Measurements from ENCODE around the gene SIN3B.
"Not testable (repeated sequence)": the region's sequence is repeated elsewhere in the genome, so short reads cannot be mapped to it uniquely, and the experiment has no call there.

The SIN3B gene

DNA sequence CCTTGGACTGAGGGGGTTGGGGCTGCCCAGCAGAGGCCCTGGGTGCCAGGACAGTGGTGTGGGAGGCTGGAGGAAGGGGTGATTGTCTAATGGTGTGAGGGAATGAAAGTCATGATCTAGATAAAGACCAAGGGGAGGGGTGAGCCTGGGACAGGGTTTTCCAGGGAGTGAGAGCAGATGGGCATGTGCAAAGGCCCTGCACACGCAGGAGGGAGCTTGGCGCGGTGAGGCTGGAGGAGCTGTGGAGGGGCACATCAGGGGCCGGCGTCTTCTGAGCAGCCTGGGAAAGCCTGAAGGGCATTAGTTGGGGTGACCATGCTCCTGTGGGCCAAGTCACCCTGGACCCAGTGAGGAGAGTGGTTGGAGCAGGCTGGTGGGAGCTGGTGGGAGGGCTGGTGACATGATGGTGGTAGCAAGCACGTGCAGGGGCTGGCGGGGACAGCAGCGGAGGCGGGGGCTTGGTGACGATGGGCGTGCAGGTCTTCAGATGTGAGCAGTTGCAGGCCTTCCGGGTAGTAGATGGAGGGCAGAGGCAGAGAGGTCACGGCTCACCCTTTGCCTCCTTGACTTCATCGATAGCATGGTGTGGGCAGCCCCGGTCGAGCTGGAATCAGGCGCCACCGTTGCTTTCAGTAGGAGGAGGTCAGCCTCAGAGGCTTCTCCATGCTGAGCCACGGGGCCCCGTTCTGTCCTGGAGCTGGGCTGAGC is 39.4 kb downstream of the SIN3B start:
- DNase-seq (ENCODE audit: low read depth in 1 of 2, low spot score in 1 of 2), result no peak

DNA sequence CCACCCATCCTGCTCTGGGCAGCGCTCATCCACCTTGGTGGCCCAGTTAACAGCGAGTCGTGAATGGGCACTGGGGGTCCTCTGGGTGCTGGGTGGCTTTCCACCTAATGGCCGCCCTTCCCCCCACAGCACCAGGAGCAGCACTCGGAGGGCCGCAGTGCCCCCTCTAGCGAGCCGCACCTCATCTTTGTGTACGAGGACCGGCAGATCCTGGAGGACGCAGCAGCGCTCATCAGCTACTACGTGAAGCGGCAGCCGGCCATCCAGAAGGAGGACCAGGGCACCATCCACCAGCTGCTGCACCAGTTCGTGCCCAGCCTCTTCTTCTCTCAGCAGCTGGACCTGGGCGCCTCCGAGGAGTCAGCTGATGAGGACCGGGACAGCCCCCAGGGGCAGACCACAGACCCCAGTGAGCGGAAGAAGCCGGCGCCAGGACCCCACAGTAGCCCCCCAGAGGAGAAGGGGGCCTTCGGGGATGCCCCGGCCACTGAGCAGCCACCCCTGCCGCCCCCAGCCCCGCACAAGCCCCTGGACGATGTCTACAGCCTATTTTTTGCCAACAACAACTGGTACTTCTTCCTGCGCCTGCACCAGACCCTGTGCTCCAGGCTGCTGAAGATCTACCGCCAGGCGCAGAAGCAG is 40.3 kb downstream of the SIN3B start:
- no peak for DNase-seq (ENCODE audit: low read depth in 1 of 2, low spot score in 1 of 2)

DNA sequence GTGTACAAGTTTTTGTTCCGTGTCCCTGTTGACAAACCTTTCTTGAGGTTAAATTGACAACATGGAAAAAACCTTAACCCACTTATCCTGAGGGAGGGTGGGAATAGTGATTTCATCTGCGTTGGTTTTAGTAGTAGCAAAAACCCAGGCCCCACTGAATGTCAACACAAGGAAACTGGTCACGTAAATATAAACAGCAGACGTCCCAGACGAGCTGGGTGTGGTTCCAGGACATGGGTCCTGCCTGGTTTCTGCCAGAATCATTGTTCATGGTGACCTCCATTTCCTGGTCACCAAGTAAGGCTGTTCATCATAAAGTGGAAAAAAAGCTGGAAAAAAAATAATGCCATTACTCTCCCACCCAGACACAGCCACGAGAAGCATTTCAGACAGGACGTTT is 42.7 kb downstream of the SIN3B start:
- no peak for DNase-seq (ENCODE audit: low read depth in 1 of 2, low spot score in 1 of 2)

DNA sequence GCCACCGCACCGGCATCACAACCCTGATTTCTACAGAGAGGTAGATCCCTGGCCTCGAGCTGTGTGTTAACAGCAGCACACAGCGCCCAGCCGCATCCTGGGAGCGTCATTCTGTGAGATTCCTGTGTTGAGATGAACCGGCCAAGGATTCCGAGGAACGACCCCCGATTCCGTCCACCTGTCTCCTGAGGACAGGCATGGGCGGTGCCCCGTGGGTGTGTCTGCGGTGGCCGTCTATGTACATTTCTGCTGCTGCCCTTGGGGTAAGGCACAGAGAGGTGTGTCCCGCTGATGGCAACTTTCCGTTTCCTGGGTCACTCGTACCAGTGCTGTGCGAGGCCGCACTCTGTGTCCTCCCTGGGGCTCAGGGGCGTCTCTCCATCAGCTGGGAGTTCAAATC is 43.5 kb downstream of the SIN3B start:
- no peak for DNase-seq (ENCODE audit: low read depth in 1 of 2, low spot score in 1 of 2)

DNA sequence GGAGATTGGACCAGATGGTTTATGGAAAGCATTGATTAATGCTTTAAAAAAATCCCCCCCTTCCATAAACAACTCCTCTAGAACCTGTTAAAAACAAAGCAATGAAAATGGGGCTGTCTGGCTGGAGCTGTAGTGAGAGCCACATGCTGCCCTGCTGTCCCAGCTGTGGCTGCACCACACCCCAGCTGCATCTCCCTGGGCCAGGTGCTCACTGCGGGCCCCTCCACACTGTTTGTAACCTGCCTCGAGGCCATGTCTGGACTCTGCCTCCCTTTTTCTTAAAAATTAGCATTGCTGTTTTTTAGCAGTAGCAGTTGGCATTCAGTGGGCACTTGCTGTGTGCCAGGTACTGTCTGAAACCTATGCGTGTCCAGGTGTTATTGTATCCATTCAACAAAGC is 44.4 kb downstream of the SIN3B start:
- no peak for DNase-seq (ENCODE audit: low read depth in 1 of 2, low spot score in 1 of 2)

DNA sequence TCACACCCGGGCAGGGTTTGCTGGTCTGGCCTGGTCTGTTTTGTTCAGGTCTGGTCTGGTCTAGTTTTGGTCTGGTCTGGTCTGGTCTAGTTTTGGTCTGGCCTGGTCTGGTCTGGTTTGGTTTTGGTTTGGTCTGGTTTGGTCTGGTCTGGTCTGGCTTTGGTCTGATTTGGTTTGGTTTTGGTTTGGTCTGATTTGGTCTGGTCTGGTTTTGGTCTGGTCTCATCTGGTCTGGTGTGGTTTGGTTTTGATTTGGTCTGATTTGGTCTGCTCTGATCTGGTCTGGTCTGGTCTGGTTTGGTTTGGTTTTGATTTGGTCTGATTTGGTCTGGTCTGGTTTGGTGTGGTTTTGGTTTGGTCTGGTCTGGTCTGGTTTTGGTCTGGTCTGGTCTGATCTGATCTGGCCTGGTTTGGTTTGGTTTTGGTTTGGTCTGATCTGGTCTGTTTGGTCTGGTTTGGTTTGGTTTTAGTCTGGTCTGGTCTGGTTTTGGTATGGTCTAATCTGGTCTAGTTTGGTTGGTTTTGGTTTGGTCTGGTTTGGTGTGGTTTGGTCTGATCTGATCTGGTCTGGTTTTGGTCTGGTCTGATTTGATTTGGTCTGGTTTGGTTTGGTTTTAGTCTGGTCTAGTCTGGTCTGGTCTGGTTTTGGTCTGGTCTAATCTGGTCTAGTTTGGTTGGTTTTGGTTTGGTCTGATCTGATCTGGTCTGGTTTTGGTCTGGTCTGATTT is 45.2 kb downstream of the SIN3B start:
- DNase-seq (ENCODE audit: low read depth in 1 of 2, low spot score in 1 of 2), result no peak

DNA sequence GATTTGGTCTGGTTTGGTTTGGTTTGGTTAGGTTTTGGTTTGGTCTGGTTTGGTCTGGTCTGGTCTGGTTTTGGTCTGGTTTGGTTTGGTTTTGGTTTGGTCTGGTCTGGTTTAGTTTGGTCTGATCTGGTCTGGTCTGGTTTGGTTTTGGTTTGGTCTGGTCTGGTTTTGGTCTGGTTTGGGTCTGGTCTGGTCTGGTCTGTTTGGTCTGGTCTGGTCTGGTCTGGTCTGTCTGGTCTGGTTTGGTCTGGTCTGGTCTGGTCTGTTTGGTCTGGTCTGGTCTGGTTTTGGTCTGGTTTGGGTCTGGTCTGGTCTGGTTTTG is 45.7 kb downstream of the SIN3B start:
- not testable (repeated sequence) for DNase-seq (ENCODE audit: low read depth in 1 of 2, low spot score in 1 of 2)

DNA sequence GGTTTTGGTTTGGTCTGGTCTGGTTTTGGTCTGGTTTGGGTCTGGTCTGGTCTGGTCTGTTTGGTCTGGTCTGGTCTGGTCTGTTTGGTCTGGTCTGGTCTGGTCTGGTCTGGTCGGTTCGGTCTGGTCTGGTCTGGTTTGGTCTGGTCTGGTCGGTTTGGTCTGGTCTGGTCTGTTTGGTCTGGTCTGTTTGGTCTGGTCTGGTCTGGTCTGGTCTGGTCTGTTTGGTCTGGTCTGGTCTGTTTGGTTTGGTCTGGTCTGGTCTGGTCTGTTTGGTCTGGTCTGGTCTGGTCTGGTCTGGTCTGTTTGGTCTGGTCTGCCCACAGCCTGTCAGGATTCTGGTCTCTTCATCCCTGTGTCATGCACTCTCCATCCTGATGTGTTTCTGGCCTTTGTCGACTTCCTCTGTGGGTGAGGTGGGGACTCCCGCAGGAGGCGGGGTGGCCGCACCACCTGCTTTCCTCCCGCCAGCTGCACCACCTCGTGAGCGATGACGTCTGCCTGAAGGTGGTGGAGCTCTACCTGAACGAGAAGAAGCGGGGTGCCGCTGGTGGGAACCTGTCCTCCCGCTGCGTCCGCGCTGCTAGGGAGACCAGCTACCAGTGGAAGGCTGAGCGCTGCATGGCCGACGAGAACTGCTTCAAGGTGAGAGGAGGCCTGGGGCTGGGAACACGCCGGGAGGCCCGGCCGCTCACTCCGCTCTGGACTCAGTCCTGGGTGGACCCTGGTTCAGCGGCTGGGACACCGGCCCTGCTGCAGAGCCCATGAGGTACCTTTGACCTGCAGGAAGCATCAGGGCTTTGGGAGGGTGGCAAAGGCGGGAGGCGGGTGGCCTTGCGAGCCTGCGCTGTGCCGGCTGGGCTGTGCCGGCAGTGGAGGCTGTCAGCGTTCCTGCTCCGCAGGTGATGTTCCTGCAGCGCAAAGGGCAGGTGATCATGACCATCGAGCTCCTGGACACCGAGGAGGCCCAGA is 46.7 kb downstream of the SIN3B start:
- DNase-seq (ENCODE audit: low read depth in 1 of 2, low spot score in 1 of 2), result no peak

DNA sequence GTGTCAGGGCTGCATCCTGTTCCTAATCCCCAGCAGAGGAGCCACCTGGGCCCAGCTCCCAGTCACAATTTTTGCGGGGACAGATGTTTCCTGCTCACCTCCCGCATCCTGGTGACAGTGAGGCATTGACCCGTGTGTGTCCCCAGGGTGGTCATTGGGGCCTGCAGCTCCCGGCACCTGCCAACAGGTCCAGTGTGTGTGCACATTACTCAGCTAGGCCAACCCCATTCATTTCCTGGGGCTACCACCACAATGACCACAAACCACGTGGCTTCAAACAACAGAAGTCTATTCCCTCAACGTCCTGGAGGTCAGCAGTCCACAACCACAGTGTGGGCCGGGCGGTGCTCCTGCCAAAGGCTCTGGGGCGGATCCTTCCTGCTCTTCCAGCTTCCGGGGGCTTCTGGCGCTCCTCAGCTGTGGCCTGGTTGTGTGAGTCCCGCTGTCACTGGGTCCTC is 47.7 kb downstream of the SIN3B start:
- DNase-seq (ENCODE audit: low read depth in 1 of 2, low spot score in 1 of 2), result no peak

DNA sequence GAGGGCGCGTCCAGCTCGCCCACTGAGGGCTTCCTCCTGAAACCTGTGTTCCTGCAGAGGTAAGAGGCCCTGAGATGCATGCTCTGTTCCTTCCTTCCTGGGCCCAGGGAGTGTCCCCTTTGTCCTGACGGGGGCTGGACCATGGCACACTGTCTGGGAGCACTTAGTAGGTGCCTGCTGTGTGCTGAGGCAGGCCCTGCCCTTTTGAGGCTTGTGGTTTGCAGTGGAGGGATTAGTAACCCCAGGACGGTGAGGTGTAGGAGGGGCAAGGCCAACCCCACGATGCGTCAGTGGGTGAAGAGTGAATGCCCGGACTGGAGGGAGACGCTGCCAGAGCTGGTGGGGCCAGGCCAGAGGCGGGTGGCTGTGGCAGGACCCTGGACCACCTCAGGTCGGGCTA is 48.4 kb downstream of the SIN3B start:
- no peak for DNase-seq (ENCODE audit: low read depth in 1 of 2, low spot score in 1 of 2)

DNA sequence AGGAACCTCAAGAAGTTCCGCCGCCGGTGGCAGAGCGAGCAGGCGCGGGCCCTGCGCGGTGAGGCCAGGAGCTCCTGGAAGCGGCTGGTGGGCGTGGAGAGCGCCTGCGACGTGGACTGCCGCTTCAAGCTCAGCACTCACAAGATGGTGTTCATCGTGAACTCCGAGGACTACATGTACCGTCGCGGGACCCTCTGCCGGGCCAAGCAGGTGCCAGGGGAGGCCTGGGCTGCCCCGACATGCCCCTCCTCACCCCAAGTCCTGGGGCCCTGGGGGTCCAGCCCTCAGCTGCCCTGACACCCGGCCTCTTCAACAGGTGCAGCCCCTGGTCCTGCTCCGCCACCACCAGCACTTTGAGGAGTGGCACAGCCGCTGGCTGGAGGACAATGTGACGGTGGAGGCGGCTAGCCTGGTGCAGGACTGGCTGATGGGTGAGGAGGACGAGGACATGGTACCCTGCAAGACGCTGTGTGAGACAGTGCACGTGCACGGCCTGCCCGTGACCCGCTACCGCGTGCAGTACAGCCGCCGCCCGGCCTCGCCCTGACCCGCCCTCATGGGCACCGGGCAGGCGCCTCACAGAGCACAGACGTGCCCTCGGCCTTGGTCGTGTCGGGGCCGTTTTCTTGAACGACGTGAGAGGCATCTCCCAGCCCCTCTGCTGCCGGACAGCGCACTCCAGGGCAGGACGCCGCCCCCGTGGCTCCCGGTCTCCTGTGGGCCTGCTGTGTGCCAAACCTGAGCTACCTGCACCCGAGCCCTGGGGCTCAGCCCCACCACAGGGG is 49.2 kb downstream of the SIN3B start:
- no peak for DNase-seq (ENCODE audit: low read depth in 1 of 2, low spot score in 1 of 2)

DNA sequence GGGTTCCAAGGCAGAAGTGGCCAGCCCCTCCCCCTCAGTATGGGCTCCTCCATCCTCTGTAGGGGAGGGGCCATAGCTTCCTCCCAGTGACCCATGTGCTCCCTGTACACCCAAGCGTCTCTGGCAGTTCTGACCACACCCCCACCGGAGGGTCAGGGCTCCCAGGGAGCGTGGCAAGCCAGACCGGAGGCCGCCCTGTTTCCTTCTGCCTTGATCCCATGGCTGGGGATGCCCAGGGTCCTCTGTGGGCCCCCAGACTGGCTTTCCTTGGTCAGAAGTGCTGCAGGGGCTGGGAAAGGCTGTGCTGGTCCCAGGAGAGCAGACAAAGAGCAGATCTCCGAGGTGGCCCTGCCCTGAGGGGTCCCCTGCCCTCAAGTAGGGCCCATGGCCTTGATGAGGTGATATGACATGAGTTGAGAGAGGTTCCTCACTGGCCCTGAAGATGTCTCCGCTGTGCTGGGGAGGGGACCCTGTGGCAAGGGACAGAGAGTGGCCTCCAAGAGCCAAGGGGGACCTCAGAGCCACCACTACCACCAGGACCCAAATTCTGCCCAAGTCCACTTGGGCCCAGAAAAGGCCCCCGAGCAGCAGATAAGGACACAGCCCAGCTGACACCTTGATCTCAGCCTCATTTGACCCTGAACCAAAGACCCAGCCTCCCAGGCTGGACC is 51.8 kb downstream of the SIN3B start:
- no peak for DNase-seq (ENCODE audit: low read depth in 1 of 2, low spot score in 1 of 2)

DNA sequence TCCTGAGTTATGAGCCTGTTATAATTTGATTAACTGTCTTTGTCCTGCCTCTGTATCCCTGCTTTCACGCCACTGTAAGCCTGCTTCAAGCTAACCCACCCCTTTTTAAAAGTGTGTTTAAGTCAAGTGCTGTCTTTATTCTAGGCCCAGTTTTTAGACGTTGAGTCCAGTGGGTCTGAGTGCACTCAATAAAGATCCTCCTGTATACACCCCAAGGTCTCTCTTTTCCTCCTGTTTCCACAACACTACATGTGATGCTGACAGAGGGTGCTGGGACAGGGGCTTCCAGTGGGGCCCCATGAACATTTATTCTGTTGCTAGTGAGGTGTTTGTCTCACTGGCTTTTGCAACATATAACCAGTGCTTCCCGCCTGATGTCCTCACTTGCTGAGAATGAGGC is 52.9 kb downstream of the SIN3B start:
- no peak for DNase-seq (ENCODE audit: low read depth in 1 of 2, low spot score in 1 of 2)

DNA sequence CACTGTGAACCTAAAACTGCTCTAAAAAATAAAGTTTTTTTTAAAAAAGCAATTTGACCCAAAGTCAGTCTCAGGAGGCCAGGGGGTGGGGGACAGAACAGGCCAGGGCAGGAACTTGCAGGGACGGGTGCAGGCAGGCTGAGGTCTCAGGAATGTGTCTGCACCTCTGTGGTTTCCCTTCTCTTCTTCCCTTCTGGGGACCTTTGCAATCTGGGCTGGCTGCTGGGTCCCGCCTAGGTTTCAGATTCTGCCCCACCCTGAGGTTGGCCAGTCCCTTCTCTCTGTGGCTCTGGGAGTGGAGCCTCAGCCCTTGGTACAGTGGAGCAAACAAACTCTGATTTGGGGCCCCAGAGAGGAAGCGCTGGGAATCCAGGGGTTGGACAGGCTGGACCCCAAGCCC is 54.3 kb downstream of the SIN3B start:
- DNase-seq (ENCODE audit: low read depth in 1 of 2, low spot score in 1 of 2), result no peak

DNA sequence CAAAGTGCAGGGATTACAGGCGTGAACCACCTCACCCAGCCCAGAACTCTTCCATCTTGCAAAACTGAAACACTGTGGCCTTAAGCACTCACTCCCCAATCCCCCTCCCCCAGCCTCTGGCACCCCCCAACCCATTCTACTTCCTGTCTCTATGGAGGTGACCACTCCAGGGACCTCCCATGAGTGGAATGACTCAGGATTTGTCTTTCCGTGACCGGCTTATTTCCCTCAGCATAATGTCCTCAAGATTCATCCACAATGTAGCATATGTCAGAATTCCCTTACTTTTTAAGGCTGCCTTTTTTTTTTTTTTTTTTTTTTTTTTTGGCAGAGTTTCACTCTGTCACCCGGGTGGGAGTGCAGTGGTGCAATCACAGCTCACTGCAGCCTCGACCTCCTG is 56.0 kb downstream of the SIN3B start:
- DNase-seq (ENCODE audit: low read depth in 1 of 2, low spot score in 1 of 2), result no peak

DNA sequence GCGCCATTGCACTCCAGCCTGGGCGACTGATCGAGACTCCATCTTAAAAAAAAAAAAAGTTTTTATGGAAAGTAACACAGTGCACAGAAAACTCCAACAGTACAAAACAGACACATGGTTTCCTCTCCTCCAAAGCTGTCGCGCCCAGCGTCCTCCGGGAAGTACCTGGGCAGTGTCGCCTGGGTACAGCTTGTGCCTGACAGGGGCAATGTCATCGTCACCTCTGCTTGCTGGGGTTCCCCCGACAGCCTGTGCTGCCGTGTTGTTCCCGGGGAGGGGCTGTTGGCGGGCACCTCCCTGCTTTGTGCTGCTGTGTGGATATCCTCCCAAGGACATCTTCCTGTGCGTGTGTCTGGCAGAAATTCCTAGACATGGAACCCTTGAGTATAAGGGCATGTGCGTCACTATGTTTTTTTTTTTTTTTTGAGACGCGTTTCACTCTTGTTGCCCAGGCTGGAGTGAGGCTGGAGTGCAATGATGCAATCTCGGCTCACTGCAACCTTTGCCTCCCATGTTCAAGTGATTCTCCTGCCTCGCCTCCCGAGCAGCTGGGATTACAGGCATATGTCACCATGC is 57.2 kb downstream of the SIN3B start:
- no peak for DNase-seq (ENCODE audit: low read depth in 1 of 2, low spot score in 1 of 2)

DNA sequence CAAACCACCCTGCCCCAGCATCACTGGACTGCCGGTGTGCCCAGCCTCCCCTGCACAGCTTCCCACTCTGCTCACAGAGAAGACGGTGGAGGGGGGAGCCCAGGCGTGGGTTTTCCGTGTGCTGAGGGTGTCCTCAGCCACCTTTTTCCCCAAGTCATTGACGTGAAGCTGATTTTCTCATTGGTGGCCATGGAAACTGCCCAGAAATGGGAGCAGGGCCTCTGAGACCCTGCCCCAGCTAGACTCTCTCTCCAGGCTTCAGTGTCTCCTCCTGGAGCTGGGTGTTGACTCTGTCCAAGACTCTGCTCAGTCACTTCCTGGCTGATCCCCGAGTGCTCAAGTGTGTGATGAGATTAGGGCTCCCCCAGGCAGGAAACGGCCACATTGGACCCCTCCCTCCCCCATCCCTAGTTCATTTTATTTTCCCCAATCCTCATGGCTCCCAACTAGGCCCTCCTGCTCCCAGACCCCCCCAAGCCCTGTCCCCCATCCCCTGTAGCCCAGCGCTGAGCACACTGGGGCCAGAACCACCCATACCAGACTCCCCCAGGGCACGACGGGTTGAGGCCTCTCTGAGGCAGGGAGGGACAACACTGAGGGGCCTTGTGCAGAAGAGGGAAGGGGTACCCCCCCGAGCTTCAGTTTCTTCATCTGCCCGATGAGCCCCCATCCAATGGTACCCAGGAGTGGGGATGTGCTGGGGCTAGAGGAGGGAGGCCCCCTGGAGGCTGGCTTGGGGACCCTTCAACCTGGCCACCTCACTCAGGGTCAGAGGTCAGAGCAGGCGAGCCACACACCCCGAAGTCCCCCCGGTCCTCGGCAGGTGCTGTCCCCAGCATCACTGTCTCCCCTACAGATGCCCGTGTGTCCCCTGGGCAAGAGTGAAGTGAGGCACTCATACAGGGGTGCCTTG is 58.4 kb downstream of the SIN3B start:
- DNase-seq (ENCODE audit: low read depth in 1 of 2, low spot score in 1 of 2), result no peak

DNA sequence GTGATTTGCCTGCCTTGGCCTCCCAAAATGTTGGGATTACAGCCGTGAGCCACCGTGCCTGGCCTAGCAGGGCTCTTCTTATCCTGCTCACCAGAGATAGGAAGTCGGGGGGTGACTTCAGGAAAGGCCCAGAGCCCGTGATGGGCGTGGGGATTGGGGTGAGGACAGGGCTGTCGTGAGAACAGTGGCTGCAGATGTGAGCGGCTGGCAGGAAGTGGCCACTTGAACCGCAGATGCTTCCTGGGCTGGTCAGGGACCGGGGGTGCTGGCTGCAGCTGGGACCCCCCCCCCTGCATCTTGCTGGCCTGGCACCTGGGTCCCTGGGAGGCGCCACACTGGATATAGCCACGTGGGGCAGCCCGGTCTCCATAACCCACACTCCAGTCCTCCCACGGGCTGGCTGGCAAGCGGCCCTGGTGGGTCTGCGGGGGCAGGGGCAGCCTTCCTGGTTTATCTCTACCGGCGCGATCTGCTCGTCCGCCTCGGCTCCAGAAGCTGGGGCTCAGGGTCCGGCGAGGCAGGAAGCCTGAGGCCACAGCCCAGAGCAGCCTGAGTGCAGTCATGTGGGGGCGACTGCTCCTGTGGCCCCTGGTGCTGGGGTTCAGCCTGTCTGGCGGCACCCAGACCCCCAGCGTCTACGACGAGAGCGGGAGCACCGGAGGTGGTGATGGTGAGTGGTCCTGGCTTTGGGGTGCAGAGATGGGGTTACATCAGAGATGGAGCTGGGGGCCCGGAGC is 59.6 kb downstream of the SIN3B start, which contains the start of gene F2RL3:
TSS of gene F2RL3 (plus strand) at position 371 of the 737 bp plus-strand sequence. CDS start at position 562, 191 bp downstream.
- DNase-seq (ENCODE audit: low read depth in 1 of 2, low spot score in 1 of 2), result no peak
